ENCODE data around the gene ZNF568.

ZNF568 gene

DNA sequence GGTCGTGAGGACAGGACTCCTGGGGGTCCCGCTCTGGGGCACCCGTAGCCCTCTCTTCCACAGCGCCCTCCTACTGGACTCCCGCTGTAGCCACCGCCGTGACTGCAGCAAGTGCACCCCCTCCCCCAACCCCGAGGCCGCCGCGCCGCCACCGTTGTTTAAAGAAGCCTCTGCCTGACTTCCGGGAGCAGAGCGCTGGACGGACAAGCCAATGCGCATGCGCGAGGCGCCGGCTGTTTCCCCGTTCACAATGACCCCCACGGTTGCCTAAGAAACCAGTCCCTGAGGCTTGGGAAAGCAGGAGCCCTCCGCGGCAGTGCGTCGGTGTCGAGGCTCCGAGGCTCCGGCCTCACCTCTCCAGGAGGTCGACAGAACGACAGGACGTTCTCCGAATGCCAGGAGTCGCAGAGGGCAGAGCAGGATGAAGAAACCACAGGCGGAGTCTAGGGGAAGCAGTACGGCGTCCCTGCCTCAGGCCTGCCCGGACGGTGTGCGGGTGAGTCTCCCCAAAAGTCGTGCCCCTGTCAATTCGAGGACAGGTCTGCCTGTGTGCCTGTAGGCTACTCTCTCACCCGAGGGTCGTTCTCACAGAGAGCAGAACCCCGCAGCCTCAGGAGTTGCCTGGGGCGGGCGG is 91.6 kb downstream of the ZNF568 start:
- peak; percentile 49 to 54 for DNase-seq

DNA sequence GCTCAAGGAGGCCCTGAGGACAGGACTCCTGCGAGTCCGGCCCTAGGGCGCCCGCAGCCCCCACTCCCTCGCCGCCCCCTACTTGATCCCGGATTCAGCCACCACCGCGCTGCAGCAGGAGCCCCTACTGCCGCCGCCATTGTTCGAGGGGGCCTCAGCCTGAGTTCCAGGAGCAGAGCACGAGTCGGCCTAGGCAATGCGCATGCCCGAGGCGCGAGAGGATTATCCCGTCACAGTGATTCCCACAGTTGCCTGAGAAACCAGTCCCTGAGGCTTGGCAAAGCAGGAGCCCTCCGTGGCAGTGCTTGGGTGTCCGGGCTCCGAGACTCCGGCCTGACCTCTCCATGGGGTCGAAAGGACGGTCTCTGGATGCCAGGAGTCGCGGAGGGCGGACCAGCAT is 93.7 kb downstream of the ZNF568 start:
- no peak for DNase-seq

DNA sequence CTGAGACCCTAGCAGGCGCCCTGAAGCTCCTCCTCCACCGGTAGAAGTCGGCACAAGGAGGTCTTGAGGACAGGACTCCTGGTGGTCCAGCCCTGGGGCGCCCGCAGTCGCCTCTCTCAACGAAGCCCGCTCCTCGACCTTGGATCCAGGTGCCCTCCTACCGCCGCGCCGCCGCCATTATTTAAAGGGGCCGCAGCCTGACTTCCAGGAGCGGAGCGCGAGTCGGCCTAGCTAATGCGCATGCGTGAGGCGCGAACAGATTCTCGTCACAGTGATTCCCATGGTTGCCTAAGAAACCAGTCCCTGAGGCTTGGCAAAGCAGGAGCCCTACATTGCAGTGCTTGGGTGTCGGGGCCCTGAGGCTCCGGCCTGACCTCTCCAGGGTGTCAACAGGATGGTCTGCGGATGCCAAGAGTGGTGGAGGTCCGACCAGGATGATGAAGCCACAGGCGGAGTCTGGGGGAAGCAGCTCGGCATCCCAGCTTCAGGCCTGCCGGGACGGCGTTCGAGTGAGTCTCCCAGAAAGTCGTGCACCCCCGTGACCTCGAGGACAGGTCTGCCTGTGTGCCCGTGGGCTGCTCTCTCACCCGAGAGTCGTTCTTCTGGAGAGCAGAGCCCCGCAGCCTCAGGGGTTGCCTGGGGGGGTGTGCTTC is 96.1 kb downstream of the ZNF568 start:
- no peak for DNase-seq

DNA sequence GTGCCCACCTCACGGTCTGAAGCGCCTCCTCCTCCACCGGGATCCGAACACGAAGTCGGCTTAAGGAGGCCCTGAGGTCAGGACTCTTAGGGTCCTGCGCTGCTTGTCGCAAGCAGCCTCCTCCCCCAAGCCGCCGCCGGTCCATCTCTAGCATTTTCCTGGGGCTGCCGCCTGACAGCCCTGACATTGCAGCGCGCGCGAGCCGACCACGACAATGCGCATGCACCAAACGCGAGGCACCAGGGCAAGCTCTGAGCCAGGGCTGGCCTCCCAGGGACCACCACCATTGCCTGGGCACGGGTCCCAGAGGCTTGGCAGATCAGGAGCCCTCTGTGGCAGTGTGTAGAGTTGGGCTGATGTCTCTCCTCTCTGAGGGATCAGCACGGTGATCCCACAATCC is 98.3 kb downstream of the ZNF568 start:
- DNase-seq, result no peak

DNA sequence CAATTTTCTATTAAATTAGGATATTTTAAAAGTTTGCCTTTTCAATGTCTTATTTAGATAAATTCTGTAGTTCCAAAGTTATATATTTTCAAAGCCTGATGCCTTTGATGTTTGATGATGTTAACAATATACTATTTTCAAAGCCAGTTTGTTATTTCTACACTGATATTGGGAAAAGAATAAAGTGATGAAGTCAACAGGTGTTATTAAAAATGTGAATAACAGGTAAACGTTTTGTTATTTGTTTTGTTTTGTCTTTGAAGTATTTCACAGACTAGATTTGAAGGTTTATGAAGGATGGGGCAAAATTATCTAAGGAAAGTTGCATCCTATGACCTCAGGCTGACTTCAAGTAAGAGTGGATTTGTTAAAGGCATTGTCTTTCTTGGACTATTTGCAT is 129.0 kb downstream of the ZNF568 start:
- no peak for DNase-seq
